Measurements from ENCODE around the gene PLS1. TPM values are rescaled to one million over a fixed set of nuclear protein-coding genes. Genes with fewer than 3 reads are reported as not detected.
"Not testable (repeated sequence)": the region's sequence is repeated elsewhere in the genome, so short reads cannot be mapped to it uniquely, and the experiment has no call there.

Gene PLS1
- total RNA-seq: 1 to 10 TPM; 6.4 to 7.0 TPM

DNA sequence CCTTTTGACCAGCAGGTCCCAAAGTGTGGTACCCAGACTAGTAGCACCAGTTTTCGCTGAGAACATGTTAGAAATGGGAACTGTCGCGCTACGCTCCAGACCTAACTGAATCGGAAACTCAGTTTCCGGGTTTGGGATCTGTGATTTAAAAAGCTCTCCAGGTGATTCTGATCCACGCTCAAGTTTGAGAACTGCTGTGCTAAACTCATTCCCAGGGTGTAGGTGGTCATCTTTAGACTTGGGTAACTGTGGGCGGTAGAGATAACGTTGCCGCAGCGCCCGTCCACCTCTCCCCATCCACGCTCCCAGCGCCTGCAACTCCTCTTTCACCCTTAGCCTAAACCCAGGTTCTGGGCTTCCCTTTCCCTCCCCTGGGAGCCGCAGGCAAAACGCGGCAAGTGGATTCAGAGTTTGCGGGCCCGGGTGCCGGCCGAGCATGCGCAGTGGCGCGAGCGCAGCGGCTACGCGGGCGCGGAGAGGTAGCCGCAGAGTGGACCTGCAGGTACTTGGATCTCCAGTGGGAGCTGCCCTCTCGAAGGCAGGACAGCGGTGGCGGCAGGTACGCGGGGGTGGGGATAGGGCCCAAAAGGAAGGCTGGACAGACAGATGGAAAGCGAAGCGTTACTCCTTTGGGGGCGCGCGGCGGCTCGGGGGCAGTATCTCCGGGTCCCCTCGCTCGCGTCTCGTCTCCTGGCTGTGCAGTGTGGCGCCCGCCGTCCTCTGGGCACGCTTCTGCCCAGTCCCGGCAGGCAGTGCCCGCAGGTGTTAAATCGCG, at the start of gene PLS1:
TSS of gene PLS1 (plus strand) at position 443 of the 775 bp plus-strand sequence. CDS start 67,845 bp downstream, outside the sequence.
- intact Hi-C loops (cut with DNase I): no loop called here
- Histone ChIP-seq H3K36me3 (no peaks in the 10 kb centered on the region), H3K27me3 (replicated peaks; ENCODE audit: insufficient read depth) (no peaks in the 10 kb centered on the region), H3K4me3 (peak within 1 kb of the TSS; percentile 49 to 60), H3K4me1 (replicated peaks) (no peaks in the 10 kb centered on the region), H3K27ac (peak within 1 kb of the TSS; percentile 60 to 79), H3K9me3 (no peaks in the 10 kb centered on the region)
- peak; percentile 83 for DNase-seq (ENCODE audit: low spot score)
- under 1% methylated on average over 56 of the region's 56 CpGs for WGBS
- TF ChIP-seq, protein P1, sequence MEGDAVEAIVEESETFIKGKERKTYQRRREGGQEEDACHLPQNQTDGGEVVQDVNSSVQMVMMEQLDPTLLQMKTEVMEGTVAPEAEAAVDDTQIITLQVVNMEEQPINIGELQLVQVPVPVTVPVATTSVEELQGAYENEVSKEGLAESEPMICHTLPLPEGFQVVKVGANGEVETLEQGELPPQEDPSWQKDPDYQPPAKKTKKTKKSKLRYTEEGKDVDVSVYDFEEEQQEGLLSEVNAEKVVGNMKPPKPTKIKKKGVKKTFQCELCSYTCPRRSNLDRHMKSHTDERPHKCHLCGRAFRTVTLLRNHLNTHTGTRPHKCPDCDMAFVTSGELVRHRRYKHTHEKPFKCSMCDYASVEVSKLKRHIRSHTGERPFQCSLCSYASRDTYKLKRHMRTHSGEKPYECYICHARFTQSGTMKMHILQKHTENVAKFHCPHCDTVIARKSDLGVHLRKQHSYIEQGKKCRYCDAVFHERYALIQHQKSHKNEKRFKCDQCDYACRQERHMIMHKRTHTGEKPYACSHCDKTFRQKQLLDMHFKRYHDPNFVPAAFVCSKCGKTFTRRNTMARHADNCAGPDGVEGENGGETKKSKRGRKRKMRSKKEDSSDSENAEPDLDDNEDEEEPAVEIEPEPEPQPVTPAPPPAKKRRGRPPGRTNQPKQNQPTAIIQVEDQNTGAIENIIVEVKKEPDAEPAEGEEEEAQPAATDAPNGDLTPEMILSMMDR (IDR thresholded peaks at IDR 0.05): peak in 2 of 4 experiments; percentile 27 to 34
- peak; percentile 60 for TF ChIP-seq POLR2A (IDR thresholded peaks at IDR 0.05)
- peak; percentile 92 for TF ChIP-seq POLR2AphosphoS5 (IDR thresholded peaks at IDR 0.05)

DNA sequence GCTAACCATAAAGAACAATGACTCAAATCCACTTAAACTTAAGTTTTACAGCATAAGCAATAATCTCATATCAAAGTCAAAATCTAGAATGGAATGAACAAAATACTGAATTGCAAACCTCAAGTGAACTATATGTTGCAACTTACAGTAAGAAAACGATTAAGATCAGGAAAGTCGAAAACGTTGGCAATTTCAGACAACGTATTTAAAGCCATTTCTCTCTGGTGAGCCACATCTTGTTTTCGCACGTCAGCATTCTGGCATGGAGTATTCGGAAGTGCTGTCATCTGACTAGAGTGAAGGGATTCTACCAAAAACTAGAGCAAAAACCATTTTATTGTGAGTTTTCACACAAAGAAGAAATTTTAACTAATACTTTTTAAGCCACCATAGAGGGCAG, 46.2 kb upstream of the PLS1 start:
- no peak for TF ChIP-seq POLR2A (IDR thresholded peaks at IDR 0.05)
- TF ChIP-seq, protein P1 (IDR thresholded peaks at IDR 0.05): no peak
- TF ChIP-seq POLR2AphosphoS5 (IDR thresholded peaks at IDR 0.05): no peak
- no peak overlapping the region for H3K27ac ChIP-seq
- H3K4me1 ChIP-seq (replicated peaks): no peaks in the 10 kb centered on the region
- H3K27me3 ChIP-seq (replicated peaks; ENCODE audit: insufficient read depth): no peaks in the 10 kb centered on the region
- no peak for DNase-seq (ENCODE audit: low spot score)
- H3K9me3 ChIP-seq: no peaks in the 10 kb centered on the region
- H3K36me3 ChIP-seq: no peaks in the 10 kb centered on the region
- 90% methylated on average over 7 of the region's 7 CpGs for WGBS
- no peak overlapping the region for H3K4me3 ChIP-seq
- intact Hi-C loops (cut with DNase I): no loop called here

GRCh38 chr3:142552579-142552978, 43.6 kb upstream of the PLS1 start:
- H3K4me3 ChIP-seq; H3K36me3 ChIP-seq; H3K4me1 ChIP-seq (replicated peaks); H3K9me3 ChIP-seq; DNase-seq (ENCODE audit: low spot score); intact Hi-C loops (cut with DNase I); H3K27me3 ChIP-seq (replicated peaks; ENCODE audit: insufficient read depth); H3K27ac ChIP-seq: not testable (repeated sequence)
- WGBS: 100% methylated on average over 1 of the region's 1 CpG

DNA sequence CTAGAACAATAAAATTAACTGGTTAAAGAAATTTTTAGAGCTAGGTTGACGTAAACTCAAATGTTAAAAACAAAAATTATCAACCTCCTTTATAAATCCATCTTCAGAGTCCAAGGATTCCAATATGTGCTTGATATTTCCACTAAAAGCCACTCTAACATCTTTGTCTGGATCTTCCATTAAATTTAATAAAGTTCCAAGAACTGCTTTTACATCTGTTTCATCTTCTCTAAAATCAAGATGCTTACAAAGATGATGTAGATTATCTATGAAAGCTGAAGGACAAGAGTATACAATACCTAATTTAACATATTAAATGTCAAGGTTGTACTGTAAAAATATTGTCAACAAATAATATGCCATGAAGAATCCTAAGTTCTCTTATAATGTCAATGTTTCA, 42.5 kb upstream of the PLS1 start:
- intact Hi-C loops (cut with DNase I): no loop called here
- H3K27me3 ChIP-seq (replicated peaks; ENCODE audit: insufficient read depth): no peaks in the 10 kb centered on the region
- TF ChIP-seq POLR2A (IDR thresholded peaks at IDR 0.05) (no peak), POLR2AphosphoS5 (IDR thresholded peaks at IDR 0.05) (no peak)
- TF ChIP-seq, protein P1 (IDR thresholded peaks at IDR 0.05): no peak
- no peaks in the 10 kb centered on the region for H3K36me3 ChIP-seq
- DNase-seq (ENCODE audit: low spot score): no peak
- H3K4me1 ChIP-seq (replicated peaks): no peaks in the 10 kb centered on the region
- no peak overlapping the region for H3K27ac ChIP-seq
- no peaks in the 10 kb centered on the region for H3K9me3 ChIP-seq
- WGBS: 90% methylated on average over 1 of the region's 1 CpG
- H3K4me3 ChIP-seq: no peak overlapping the region

DNA sequence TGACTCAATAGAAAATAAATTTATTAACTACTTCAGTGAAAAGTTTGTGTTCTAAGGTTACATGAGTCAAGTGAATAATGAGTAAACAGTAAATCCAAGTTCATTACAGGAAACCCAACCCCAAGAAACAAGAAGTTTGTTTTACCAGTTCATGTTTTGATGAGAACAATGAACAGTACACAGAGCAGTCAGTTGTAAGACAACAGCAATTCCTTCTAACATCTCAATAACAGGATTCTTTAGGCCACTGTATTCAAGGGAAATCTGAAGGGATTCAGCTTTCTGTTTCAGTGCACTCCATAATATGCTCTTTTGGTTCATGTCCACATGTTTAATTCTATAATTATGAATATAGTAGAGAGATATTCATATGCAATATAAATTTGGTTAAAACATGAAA, 36.1 kb upstream of the PLS1 start:
- no peaks in the 10 kb centered on the region for H3K27me3 ChIP-seq (replicated peaks; ENCODE audit: insufficient read depth)
- TF ChIP-seq POLR2AphosphoS5 (IDR thresholded peaks at IDR 0.05) (no peak), POLR2A (IDR thresholded peaks at IDR 0.05) (no peak)
- TF ChIP-seq, protein P1 (IDR thresholded peaks at IDR 0.05): no peak
- intact Hi-C loops (cut with DNase I): no loop called here
- no peaks in the 10 kb centered on the region for H3K9me3 ChIP-seq
- H3K36me3 ChIP-seq: no peaks in the 10 kb centered on the region
- no peak overlapping the region for H3K4me3 ChIP-seq
- no peaks in the 10 kb centered on the region for H3K4me1 ChIP-seq (replicated peaks)
- no peak overlapping the region for H3K27ac ChIP-seq
- no peak for DNase-seq (ENCODE audit: low spot score)
